HG02973 (cell line): Measurements from ENCODE around the gene FNDC3B.

Experiments
- ATAC-seq: cut with Tn5 transposase; IDR thresholded peaks from one replicate; pipeline ENCODE4 v1.9.1; 2021; ENCODE audit warnings: moderate library complexity; ENCODE audit not compliant: unreplicated experiment

The FNDC3B gene

DNA sequence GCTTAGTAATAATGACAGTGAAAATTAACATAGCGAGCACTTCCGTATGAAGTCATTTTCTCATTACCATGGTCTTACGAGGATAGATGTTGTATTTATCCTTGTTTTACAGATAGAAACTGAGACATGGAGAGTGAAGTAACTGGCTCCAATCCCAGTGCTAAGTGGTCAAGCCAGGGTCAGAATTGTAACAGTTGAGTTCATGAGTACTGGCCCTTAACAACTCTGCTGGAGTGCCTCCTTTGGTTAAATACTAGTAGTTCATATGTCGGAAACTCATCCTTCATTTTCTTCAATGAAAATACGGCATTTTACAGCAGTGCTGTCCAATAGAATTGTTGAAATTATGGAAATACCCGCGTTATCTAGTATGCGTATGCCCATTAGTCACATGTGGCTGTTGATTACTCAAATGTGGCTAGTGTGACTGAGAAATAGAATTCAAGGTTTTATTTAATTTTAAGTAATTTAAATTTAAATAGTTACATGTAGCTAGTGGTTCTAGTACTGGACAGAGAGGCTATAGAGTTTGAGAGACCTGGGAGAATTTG, 32.5 kb downstream of the FNDC3B start:
- ATAC-seq = no peak

DNA sequence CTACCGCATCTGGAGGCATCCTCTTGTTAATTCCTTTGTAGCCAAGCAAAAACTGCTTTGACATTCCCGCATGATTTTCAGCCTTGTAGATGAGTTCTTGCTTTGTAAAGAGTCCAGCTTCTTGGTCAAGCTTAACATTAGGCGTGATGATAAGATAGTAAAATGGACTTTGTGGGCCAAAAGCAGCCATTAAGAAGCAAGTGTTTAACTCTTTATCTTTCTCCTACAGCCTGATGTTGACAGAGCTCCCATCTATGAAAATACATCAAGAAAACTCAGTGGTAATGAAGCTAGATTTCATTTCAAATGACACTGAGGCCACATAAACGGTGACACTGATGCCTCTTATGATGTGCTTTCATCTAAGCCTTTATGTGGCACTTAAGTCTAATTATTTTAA, 33.2 kb downstream of the FNDC3B start:
- no peak for ATAC-seq

DNA sequence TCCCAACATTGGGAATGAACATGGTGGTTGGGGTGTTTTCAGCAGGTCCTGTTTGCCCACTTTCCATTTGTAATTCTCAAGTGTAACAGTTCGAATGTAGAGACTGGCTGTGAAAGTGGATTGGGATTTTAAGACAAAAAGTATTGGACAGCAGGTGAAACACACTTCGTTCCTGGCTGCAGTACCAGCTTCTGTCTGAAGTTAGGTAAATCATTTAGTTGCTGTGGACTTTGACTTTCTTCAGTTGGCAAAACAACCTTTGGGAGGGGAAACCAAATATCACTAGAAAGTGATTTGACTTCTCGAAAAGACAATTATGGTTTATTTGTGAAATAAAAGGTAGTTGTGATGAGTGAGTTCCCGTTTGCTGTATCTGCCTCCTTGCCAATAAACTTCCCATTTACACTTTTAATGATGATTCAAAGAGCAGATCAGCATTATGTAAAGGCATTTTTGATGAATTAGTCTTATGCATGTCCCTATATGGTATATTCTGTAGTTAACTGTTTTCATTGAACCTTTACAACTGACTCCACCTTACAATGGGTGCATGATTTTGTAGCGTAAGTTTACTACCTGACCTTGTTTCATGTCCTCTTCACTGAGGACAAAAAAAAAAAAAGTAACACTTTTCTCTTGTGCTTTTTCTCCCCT, 34.0 kb downstream of the FNDC3B start:
- ATAC-seq = no peak

DNA sequence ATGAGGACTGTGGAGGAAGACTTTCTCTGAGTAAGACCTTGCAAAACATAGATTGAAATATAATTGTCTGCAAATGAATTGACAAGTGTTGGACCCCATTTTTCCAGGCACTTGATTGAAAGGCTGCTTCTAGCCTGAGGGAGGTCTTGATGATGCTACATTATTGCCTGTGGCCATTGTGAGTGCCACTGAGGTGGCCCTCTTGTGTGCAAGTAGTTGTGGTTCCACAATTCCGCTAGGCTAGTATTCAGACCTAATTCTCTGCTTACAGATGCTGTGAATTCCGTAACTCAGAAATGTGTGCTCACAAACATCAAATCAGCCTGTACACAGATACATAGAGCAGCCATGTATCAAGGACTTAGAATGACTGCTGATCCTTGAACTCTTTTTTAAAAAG, 34.7 kb downstream of the FNDC3B start:
- no peak for ATAC-seq

DNA sequence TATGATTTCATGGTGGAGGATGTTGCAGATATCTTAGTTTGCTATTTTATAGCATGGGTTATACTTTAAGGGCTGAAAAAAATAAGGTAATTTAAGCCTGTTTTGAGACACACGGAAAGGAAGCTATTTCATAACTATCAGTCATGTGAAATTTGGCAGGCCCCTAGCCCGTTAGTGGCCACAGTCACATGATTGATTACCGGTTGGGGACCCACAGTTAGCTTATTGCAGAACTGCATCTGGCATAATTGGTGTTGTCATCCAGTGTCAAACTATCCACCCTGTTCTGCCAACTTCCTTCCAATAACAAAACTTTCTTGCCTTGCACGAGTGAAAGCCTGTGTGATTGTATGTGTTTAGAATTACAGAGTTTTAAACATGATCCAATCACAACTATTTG, 35.2 kb downstream of the FNDC3B start:
- no peak for ATAC-seq

DNA sequence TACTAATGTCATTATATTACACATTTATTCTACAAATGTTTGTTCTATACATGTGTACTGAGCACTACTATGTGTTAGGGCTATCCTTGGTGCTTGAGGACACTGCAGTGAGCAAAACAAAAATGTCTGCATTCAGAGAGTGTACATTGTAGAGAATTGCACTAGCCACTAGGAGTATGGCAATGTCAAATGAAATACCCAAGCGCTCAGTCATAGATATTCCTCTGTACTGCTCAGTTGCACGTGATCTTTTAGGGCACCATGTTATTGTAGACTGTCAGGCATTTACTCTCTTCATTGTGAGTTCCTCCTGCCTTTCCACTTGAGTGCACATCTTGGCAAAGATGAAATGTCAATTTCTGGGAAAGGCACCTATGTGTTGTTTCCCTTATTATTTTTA, 36.8 kb downstream of the FNDC3B start:
- no peak for ATAC-seq

DNA sequence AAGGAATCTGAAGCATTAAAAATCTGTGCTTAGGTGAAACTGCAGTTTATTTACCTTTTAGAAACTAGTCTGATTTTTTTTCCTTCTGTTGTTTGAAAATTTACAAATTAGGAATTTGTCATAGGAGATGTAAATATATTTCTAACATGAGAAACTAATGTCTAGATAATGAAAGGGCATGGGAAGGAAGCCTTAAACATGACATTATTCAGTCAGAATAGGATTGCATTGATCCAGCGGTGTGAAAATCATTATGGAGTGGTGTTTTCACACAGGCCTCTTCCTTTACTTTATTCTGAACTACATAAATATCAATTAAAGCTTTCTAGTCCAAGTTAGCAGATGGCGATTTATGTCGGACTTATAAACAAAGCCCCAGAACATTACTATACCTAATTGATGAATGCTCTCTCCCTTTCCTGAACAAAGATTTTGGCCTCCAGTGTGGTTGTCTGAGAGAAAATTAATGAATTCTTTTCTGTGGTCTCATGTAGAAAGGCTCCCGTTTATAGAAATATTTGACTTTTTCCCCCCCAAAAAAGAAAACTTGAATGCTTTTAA, 37.9 kb downstream of the FNDC3B start:
- ATAC-seq = no peak

DNA sequence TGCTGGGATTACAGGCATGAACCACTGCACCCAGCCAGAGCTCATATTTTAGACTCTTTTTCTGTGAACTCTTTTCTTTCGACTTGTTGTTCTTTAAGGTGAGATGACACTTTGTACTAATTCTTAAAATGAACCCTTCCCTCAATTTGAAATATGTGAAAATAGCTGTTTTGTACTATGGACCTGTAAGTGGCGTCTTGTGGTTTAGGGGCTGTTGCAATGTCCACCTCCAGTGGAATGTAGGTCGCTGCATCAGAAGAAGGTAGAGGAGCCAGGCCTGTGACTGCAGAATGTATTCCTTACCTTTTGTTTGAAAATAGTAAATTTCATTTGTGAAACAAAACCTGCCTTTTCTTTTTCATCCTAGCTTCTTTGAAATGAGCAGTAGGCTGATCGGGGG, 38.9 kb downstream of the FNDC3B start:
- ATAC-seq = no peak

DNA sequence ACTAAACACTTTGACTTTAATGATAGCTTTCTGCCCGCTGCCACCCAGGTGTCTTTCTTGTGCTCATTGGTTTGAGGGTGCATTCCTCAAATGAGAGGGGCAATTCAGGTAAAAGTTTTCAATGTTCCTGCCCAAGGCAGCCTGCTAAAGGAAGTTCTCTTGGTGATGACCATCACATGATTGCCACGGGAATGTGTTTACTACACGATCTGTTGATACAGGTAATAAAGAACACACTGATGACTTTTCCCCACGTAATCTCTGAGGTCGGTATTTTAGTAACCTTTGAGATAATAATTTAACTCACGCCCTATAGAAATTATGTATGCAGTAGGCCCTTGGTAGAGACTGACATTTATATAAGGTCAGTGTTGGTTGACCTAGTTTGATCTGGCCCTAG, 39.3 kb downstream of the FNDC3B start:
- no peak for ATAC-seq

DNA sequence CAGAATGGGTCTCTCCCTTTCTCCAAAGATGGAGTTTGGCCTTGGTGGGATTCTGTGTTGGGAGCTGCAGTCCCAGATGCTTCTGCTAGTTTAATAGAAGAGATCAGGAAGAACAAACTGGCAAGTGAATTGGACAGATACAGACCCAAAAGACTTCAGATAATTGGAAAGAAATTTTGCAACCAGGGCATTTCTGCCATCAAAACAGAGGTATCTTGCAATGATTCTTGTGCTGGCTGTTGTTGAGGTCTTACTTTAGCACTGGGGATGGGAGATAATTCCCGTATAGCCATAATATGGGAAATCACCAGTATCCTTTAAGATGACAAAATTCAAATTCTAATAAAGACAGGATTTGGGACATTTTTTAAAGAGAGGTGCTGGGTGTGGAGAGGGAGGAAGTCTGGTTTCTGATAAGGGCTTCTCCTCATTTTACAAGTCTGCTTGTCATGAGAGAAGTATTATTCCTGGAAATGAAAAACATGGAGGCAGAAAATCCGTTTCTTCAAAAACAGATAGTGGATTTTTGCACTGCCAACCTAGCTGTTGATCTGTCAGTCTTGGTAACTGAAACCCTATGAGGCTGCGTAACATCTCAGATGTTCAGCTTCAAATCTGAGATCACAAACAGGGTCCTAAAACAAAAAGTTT, 40.1 kb downstream of the FNDC3B start:
- ATAC-seq = no peak

DNA sequence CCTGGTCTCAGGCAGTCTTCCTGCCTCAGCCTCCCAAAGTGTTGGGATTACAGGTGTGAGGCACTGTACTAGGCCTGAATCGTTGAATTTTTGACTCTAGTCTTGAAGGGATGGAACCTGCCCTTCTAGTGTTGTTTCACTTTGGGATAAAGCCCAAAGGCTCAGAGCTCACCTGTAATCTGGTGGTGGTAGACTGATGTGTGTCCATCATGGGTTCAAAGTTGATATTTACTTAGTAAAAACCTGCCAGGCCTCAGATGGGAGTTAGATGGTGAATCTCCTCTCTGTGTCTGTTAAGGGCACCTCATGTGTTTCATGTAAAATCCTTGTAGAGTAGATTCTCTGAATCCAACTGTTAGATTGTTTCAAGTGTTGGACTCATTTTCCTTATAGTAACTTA, 41.1 kb downstream of the FNDC3B start:
- ATAC-seq = no peak

DNA sequence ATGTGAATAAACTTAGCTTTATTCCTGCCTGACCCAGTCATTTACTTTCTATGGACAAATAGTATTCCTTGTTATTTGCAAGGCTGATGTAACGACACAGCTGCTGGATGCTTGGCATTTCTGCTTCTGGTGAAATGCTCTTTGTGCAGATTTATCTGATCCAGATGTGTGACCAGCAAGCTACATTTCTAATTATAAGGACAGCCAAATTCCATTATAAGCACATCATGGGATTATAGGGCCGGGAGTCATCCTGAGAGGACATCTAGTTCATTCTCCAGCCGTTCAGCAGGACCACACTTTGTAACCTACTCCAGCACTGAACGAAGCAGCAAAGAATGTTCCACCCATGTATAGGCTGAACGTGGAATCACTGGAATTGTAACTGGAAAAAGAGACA, 42.9 kb downstream of the FNDC3B start:
- no peak for ATAC-seq

DNA sequence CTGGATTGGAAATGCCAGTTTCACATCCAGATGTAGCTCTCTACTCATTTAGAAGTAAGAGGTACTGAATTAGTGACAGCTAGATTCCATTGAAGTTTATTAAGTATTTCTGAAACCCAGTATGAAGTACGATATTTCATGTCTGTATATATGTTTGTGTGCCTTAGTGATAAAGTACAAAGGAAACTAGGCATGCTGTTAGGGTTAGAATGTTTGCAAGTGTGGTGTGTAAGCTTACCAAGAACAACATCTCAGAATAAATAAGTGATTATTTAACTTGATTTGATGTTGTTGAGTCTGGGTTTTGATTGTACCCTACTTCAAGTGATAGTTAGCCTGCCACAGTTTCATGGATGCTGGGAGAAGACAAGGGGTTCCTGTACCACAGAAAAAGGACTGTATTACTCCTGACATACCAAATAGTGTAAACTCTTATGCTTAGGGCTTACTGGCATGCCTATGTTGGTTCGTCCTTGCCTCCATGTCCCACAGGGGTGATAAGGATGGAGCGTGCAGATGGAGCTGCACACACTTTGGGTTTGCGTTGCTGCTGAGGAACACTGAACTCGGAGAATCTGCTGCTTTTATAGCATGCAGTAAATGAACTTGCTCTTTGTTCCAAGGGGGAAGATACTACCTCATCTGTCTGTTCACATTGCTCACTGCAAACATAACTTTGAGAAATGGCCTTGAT, 43.6 kb downstream of the FNDC3B start:
- no peak for ATAC-seq

DNA sequence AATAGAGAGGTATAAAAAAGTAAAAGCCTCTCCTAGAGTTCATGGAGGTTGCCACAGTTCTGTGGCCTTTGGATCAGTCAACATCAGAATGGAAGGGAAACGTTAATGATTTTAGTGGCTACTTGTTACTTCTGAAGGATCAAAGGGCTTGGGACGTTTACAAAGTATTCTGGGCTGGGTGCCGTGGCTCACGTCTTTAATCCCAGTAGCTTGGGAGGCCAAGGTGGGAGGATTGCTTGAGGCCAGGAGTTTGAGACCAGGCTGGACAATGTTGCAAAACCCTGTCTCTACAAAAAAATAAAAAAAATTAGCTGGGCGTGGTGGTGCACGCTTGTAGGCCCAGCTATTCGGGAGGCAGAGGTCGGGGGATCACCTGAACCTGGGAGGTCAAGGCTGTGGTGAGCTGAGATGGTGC, 44.6 kb downstream of the FNDC3B start:
- no peak for ATAC-seq

DNA sequence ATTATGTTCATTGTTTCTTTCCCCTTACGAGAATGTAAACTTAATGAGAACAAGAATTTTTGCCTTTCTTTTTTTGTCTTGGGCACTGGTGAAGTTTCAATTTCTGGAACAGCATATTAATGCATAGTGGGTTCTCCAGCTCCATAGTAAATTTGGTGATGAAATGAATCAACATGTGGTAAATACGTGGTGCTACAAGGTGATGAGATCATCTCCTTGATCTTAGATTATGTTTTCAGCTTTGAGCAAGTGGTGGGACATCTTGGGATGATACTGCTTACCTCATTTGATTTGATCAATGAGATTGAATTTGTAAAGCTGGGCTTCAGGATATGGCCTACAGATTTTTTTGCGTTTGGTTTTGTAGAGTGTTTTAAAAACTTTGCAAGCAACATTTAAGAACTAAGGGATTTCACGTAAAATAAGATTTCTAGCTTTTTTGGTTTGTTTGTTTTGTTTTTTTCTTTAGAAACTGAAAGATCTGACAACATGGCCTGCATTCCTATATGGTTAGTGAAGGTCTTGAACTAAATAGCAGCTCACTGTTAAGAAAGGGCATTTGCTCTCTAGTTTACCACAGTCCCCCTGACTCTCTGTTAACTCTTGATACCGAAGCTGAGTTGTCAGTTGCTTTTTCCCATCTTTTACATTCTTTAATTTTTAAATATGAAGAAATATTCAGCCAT, 45.6 kb downstream of the FNDC3B start:
- ATAC-seq = no peak

DNA sequence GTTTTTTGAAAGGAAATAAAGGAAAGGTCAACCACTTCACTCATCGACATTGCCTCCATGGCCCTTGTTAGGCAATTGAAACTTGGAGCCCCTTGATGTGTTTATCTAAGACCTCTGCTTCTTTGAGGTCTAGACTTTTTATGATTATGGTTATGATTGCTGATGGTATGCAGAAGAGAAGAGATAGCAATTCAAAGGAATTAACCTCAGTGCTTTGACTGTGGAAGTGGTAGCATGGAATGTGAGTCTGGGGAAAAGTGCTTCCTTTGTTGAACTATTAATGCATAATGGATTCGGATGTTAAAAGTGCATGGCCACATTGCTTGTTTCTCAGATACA, 46.1 kb downstream of the FNDC3B start:
- no peak for ATAC-seq

DNA sequence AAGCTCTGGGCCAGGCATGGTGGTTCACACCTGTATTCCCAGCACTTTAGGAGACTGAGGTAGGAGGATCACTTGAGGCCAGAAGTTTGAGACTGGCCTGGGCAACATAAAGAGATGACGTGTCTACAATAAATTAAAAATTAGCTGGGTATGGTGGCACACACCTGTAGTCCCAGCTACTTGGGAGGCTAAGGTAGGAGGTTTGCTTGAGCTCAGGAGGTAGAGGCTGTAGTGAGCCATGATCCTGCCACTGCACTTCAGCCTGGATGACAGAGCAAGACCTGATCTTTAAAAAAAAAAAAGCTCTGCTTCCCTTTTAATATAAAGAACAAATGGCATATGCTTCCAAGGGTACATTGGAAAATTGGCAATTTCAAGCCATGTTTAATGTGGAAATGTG, 46.7 kb downstream of the FNDC3B start:
- no peak for ATAC-seq

DNA sequence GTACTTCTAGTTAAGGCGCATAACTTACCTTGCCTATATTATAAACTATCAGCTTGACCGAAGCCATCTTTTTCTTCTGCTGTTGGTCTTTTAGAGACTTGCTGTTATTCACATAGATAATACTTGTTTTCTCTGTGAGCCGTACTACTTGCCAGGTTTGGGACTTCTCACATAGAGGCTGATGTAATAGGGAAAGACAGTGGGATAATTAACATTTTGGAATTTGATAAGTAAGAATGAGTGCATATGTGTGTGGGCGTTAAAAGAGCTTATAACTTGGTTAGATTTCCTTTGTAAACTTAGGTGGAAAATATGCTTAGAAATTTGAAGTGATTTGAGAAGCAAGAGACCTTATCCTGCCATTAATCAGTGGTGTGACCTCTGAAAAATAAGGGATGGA, 47.8 kb downstream of the FNDC3B start:
- ATAC-seq = no peak

DNA sequence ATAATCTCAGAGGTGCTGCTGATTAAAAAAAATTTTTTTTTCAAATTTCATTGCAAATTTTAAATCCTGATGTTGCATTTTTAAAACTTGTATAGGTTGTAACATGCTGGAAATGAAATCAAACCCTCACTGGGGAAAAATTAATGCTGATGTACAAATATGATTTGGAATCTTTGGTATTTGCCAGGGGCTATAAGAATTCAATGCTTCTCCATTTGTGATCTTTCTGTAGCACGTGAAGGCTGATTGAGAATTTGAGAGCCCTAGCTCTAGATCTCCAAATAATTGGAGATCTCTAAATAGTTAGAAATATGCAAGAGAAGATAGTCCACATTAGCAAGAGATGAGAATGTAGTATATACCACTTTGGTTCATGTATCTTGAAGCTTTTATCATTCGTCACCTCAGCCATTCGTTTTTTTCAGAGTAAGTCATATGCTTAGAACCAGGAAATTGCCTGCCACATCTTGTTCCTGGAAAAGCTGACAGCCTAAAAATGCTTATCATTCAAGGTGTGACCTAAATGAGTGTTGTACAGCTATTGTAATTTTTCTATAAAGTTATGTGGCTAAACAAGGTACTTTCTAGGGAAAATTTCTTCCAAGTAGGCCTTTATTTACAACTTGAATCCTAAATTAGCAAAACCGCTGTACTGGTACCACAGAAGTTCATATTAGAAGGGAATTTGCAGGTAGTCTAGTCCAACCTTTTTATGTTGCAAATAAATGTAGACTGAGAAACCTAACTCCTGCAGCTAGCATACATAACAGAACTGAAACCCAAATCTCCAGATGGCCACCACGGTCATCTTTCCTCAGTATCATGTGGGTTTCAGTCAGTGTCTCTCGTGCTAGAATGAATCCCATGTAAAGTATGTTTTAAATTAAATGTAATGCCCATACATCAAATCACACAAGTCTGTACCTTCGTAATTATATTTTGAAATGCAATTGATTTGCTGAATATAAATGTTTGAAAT, 48.5 kb downstream of the FNDC3B start:
- ATAC-seq = peak; percentile 90

DNA sequence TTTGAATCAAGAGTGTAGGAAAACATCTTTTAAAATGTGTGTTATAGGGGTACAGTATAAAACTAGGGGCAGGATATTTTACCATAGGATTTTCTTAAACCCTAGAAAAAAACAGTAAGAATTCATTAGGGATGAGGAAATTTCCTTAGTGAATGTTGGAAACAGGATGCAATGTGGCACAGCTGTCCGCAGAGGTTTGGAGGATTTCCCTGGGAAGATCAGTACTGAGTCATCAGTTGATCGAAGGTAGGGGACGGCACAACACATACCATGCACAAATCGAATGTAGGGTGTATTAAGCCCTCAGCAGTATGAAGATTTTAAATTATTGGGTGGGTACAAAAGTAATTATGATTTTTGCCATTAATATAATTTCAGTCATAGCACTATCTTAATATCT, 49.9 kb downstream of the FNDC3B start:
- ATAC-seq = no peak
